ENCODE results near the gene CENPW. TPM values are rescaled to one million over a fixed set of nuclear protein-coding genes. Genes with fewer than 3 reads are reported as not detected.

CENPW gene
- total and polyA plus RNA-seq, 9 of the 15 experiments (the other 6 are each of a cell fraction or from before 2014, with no cell fraction given), result 48.7 to 285 (median 82.8) TPM

DNA sequence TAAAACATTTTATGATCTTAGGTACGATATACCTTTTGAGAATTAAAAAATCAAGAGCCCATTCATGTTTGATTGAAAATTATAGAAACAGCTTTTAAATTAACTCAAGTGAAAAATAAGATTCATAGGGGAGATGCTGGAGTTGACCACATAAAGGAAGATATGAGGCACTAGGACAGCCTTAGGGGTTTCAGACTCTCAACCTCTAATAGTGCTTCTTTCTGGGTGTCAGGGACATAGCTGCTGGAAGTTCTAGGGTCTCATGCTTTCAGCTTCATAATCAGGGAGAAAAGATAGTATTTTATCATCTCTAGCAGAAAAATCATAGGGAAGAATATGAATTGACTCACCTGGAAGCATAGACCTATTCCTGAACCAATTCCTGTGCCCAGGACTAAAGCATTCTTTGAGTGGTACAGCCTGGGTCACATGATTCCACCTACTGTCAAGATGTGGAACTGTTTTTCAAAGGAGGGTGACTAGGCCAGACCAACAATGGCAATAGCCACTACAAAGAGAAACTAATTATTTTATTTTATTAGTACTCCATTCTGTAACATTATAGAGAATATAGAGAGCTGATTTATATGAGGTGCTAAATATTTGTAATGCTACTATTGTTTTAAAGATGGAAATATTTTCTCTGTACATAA, 27.8 kb upstream of the CENPW start (continued):
- no peak for TF ChIP-seq TAF7 (tag; IDR thresholded peaks at IDR 0.05)
- TF ChIP-seq ZC3H8 (IDR thresholded peaks at IDR 0.05), result no peak
- TF ChIP-seq IFI16 (CRISPR knock-in tag; IDR thresholded peaks at IDR 0.05), result no peak
- no peak for TF ChIP-seq ZNF175 (CRISPR knock-in tag; IDR thresholded peaks at IDR 0.05; ENCODE audit: low read depth)
- TF ChIP-seq, protein P1, sequence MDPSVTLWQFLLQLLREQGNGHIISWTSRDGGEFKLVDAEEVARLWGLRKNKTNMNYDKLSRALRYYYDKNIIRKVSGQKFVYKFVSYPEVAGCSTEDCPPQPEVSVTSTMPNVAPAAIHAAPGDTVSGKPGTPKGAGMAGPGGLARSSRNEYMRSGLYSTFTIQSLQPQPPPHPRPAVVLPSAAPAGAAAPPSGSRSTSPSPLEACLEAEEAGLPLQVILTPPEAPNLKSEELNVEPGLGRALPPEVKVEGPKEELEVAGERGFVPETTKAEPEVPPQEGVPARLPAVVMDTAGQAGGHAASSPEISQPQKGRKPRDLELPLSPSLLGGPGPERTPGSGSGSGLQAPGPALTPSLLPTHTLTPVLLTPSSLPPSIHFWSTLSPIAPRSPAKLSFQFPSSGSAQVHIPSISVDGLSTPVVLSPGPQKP (CRISPR knock-in tag; IDR thresholded peaks at IDR 0.05), result no peak
- TF ChIP-seq, protein P2, sequence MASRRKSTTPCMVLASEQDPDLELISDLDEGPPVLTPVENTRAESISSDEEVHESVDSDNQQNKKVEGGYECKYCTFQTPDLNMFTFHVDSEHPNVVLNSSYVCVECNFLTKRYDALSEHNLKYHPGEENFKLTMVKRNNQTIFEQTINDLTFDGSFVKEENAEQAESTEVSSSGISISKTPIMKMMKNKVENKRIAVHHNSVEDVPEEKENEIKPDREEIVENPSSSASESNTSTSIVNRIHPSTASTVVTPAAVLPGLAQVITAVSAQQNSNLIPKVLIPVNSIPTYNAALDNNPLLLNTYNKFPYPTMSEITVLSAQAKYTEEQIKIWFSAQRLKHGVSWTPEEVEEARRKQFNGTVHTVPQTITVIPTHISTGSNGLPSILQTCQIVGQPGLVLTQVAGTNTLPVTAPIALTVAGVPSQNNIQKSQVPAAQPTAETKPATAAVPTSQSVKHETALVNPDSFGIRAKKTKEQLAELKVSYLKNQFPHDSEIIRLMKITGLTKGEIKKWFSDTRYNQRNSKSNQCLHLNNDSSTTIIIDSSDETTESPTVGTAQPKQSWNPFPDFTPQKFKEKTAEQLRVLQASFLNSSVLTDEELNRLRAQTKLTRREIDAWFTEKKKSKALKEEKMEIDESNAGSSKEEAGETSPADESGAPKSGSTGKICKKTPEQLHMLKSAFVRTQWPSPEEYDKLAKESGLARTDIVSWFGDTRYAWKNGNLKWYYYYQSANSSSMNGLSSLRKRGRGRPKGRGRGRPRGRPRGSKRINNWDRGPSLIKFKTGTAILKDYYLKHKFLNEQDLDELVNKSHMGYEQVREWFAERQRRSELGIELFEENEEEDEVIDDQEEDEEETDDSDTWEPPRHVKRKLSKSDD (conservative IDR thresholded peaks at IDR 0.05; ENCODE audit: low read length), result no peak
- TF ChIP-seq, protein P3, sequence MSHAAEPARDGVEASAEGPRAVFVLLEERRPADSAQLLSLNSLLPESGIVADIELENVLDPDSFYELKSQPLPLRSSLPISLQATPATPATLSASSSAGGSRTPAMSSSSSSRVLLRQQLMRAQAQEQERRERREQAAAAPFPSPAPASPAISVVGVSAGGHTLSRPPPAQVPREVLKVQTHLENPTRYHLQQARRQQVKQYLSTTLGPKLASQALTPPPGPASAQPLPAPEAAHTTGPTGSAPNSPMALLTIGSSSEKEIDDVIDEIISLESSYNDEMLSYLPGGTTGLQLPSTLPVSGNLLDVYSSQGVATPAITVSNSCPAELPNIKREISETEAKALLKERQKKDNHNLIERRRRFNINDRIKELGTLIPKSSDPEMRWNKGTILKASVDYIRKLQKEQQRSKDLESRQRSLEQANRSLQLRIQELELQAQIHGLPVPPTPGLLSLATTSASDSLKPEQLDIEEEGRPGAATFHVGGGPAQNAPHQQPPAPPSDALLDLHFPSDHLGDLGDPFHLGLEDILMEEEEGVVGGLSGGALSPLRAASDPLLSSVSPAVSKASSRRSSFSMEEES (CRISPR knock-in tag; IDR thresholded peaks at IDR 0.05), result peak; percentile 87
- TF ChIP-seq MEIS2 (IDR thresholded peaks at IDR 0.05; ENCODE audit: partially characterized antibody), result no peak
- TF ChIP-seq, protein P4, sequence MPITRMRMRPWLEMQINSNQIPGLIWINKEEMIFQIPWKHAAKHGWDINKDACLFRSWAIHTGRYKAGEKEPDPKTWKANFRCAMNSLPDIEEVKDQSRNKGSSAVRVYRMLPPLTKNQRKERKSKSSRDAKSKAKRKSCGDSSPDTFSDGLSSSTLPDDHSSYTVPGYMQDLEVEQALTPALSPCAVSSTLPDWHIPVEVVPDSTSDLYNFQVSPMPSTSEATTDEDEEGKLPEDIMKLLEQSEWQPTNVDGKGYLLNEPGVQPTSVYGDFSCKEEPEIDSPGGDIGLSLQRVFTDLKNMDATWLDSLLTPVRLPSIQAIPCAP (CRISPR knock-in tag; IDR thresholded peaks at IDR 0.05; ENCODE audit: borderline replicate concordance), result no peak
- TF ChIP-seq, protein P5, sequence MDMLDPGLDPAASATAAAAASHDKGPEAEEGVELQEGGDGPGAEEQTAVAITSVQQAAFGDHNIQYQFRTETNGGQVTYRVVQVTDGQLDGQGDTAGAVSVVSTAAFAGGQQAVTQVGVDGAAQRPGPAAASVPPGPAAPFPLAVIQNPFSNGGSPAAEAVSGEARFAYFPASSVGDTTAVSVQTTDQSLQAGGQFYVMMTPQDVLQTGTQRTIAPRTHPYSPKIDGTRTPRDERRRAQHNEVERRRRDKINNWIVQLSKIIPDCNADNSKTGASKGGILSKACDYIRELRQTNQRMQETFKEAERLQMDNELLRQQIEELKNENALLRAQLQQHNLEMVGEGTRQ (CRISPR knock-in tag; IDR thresholded peaks at IDR 0.05), result peak; percentile 57; the same call in 1 of the 2 replicates
- TF ChIP-seq, protein P6, sequence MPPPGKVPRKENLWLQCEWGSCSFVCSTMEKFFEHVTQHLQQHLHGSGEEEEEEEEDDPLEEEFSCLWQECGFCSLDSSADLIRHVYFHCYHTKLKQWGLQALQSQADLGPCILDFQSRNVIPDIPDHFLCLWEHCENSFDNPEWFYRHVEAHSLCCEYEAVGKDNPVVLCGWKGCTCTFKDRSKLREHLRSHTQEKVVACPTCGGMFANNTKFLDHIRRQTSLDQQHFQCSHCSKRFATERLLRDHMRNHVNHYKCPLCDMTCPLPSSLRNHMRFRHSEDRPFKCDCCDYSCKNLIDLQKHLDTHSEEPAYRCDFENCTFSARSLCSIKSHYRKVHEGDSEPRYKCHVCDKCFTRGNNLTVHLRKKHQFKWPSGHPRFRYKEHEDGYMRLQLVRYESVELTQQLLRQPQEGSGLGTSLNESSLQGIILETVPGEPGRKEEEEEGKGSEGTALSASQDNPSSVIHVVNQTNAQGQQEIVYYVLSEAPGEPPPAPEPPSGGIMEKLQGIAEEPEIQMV (tag; conservative IDR thresholded peaks at IDR 0.05; ENCODE audit: low read depth), result no peak
- TF ChIP-seq TOE1 (IDR thresholded peaks at IDR 0.05; ENCODE audit: borderline replicate concordance), result peak; percentile 67; the same call in 1 of the 2 replicates
- TF ChIP-seq TOE1 (CRISPR knock-in tag; IDR thresholded peaks at IDR 0.05; ENCODE audit: borderline replicate concordance, low read depth), result no peak
- TF ChIP-seq CXXC5 (CRISPR knock-in tag; IDR thresholded peaks at IDR 0.05), result no peak
- TF ChIP-seq, protein P7, sequence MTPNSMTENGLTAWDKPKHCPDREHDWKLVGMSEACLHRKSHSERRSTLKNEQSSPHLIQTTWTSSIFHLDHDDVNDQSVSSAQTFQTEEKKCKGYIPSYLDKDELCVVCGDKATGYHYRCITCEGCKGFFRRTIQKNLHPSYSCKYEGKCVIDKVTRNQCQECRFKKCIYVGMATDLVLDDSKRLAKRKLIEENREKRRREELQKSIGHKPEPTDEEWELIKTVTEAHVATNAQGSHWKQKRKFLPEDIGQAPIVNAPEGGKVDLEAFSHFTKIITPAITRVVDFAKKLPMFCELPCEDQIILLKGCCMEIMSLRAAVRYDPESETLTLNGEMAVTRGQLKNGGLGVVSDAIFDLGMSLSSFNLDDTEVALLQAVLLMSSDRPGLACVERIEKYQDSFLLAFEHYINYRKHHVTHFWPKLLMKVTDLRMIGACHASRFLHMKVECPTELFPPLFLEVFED (CRISPR knock-in tag; conservative IDR thresholded peaks at IDR 0.05), result no peak
- no peak for TF ChIP-seq ELF4 (CRISPR knock-in tag; IDR thresholded peaks at IDR 0.05)

All from K562 (cell line).